HepG2 (cell line): ENCODE data around the gene COQ9. TPM values are rescaled to one million over a fixed set of nuclear protein-coding genes. Genes with fewer than 3 reads are reported as not detected.

Experiments used
- ATAC-seq: fragments of 200-7000 bp; cut with Tn5 transposase; 3 replicates; pipeline ENCODE4 v1.9.1; 2020; ENCODE audit warnings: mild to moderate bottlenecking, moderate library complexity
- BruUV-seq: library from RNA; stranded (reverse); fragments of 400-500 nt; replicated peaks from 2 replicates; lab custom pipeline; 2021; lab: Mats Ljungman, UMichigan
- CTCF ChIA-PET: fragments of 300-600 bp; formaldehyde crosslinking; extraction: SDS; loops from one replicate; lab custom pipeline; 2021; ENCODE audit warnings: low total read pairs, inconsistent platforms, low intra/inter-chr PET ratio; lab: Yijun Ruan, JAX
- POLR2A ChIA-PET: fragments of 350-600 bp; sonication (Branson Sonifier 250); formaldehyde crosslinking; loops from one replicate; lab custom pipeline; 2020; ENCODE audit warnings: antibody characterized with exemption, inconsistent platforms; lab: Yijun Ruan, JAX
- DNase-seq: peaks from one replicate; pipeline ENCODE4 v3.0.0-alpha.2; 2015; ENCODE audit warnings: low spot score
- FAIRE-seq: peaks from 3 replicates; lab custom pipeline; 2011; peaks lifted over from hg19 to GRCh38; lab: Jason Lieb, UNC
- H2AFZ ChIP-seq: one replicate; pipeline ENCODE4 v1.6.1; 2011; ENCODE audit warnings: low read length, inconsistent platforms
- H3K27ac ChIP-seq: fragments of 300-600 bp; 3 replicates; pipeline ENCODE4 v1.8.0; 2011; ENCODE audit warnings: mixed run types, mild to moderate bottlenecking, mixed read lengths, low read length, inconsistent platforms; ENCODE audit not compliant: insufficient read depth; ENCODE audit errors: extremely low read length
- H3K27me3 ChIP-seq, 2 experiments: fragments of 200-600 bp in 1 of 2; 2 replicates in 1 of 2; 3 replicates in 1 of 2; pipeline versions ENCODE4 v1.6.0 to v1.8.0; 2011; ENCODE audit warnings: low read length in 2 of 2, mild to moderate bottlenecking in 2 of 2, moderate library complexity in 2 of 2, inconsistent platforms in 1 of 2; ENCODE audit not compliant: insufficient read depth in 2 of 2, control insufficient read depth in 1 of 2
- H3K36me3 ChIP-seq, 2 experiments: fragments of 200-600 bp in 1 of 2; replicated peaks in 1 of 2; 2 replicates in 1 of 2; 3 replicates in 1 of 2; pipeline versions ENCODE4 v1.5.1 to v1.8.0; 2011; ENCODE audit warnings: low read length in 2 of 2, inconsistent platforms in 1 of 2; ENCODE audit not compliant: insufficient read depth in 2 of 2, control insufficient read depth in 1 of 2
- H3K4me1 ChIP-seq: 2 replicates; pipeline ENCODE4 v1.5.1; 2012; ENCODE audit warnings: low read length, inconsistent platforms; ENCODE audit not compliant: insufficient read depth
- H3K4me2 ChIP-seq: 2 replicates; pipeline ENCODE4 v1.6.0; 2011; ENCODE audit warnings: low read depth, low read length, inconsistent platforms
- H3K4me3 ChIP-seq, 3 experiments: fragments of 200-600 bp in 1 of 3; sonication (generic), shearing (Covaris generic) in 1 of 3; replicated peaks in 1 of 3; 2 replicates each; pipeline ENCODE4 v1.5.1; 2011 to 2016; ENCODE audit warnings: low read length in 3 of 3, inconsistent platforms in 2 of 3, low read depth in 2 of 3, mild to moderate bottlenecking in 2 of 3, control low read depth in 1 of 3, mixed read lengths in 1 of 3; ENCODE audit not compliant: insufficient read depth in 1 of 3
- H3K79me2 ChIP-seq: one replicate; pipeline ENCODE4 v1.6.1; 2011; ENCODE audit warnings: low read length, inconsistent platforms; ENCODE audit not compliant: insufficient read depth
- H3K9ac ChIP-seq: 2 replicates; pipeline ENCODE4 v1.6.0; 2011; ENCODE audit warnings: mild to moderate bottlenecking, low read depth, low read length, inconsistent platforms; ENCODE audit not compliant: insufficient read depth
- H3K9me3 ChIP-seq: 2 replicates; pipeline ENCODE4 v1.5.1; 2012; ENCODE audit warnings: mild to moderate bottlenecking, low read length
- H4K20me1 ChIP-seq: 2 replicates; pipeline ENCODE4 v1.6.0; 2011; ENCODE audit warnings: inconsistent platforms, mild to moderate bottlenecking, low read length, moderate library complexity; ENCODE audit not compliant: insufficient read depth
- GLI4 ChIP-seq: sonication (generic); formaldehyde crosslinking; IDR thresholded peaks from 2 replicates; pipeline ENCODE4 v1.5.1; 2020; ENCODE audit warnings: missing genetic modification reagents, mild to moderate bottlenecking, moderate library complexity, borderline replicate concordance
- HNRNPK ChIP-seq: fragments of 200-400 bp; formaldehyde crosslinking; IDR thresholded peaks from 2 replicates; pipeline ENCODE4 v1.6.1; 2018; ENCODE audit warnings: low read length, low read depth, moderate library complexity, mild to moderate bottlenecking; ENCODE audit not compliant: poor library complexity, severe bottlenecking
- KDM5A ChIP-seq: fragments of 200-600 bp; sonication (generic); IDR thresholded peaks from 2 replicates; pipeline ENCODE4 v1.7.0; 2018; ENCODE audit warnings: antibody characterized with exemption, mild to moderate bottlenecking, low read length, borderline replicate concordance
- PCBP2 ChIP-seq: fragments of 200-400 bp; formaldehyde crosslinking; optimal IDR thresholded peaks from 2 replicates; pipeline ENCODE3; 2018; ENCODE audit warnings: low read length, low read depth; ENCODE audit not compliant: poor library complexity, severe bottlenecking
- RORA ChIP-seq: sonication (generic); formaldehyde crosslinking; IDR thresholded peaks from 2 replicates; pipeline ENCODE4 v1.5.0; 2020; ENCODE audit warnings: mild to moderate bottlenecking, missing genetic modification reagents, moderate library complexity
- ZBTB7B ChIP-seq: sonication (generic); formaldehyde crosslinking; IDR thresholded peaks from 2 replicates; pipeline ENCODE4 v1.4.0; 2020; ENCODE audit warnings: missing genetic modification reagents
- ZNF335 ChIP-seq: sonication (generic); formaldehyde crosslinking; IDR thresholded peaks from 2 replicates; pipeline ENCODE4 v1.4.0; 2020; ENCODE audit warnings: missing genetic modification reagents
- ZNF350 ChIP-seq: sonication (generic); formaldehyde crosslinking; IDR thresholded peaks from 2 replicates; pipeline ENCODE4 v1.4.0; 2020; ENCODE audit warnings: mild to moderate bottlenecking, low read depth, missing genetic modification reagents, borderline replicate concordance
- WGBS: methylation state at CpG from one replicate; pipeline ENCODE4 v1.1.6; 2017; ENCODE audit warnings: low lambda C conversion rate; 5-methylcytosine and 5-hydroxymethylcytosine counted together
- in situ Hi-C: cut with HindIII; loops from 2 replicates; pipeline ENCODE4 v1.10.0; 2017; ENCODE audit warnings: low pct_unique_long_range_greater_than_20kb; ENCODE audit not compliant: extremely low pct_ligation_motif_present
- intact Hi-C: fragments of 100-400 bp; cut with micrococcal nuclease; formaldehyde crosslinking; loops from one replicate; pipeline ENCODE4 v1.10.0; 2022; ENCODE audit not compliant: unreplicated experiment
- polyA plus RNA-seq, 8 experiments: library from polyadenylated mRNA; depleted of rRNA in 3 of 8; stranded (reverse) in 7 of 8; unstranded in 1 of 8; fragments of >200 nt; fragmentation: Illumina TruSeq in 4 of 8; extraction: Trizol in 4 of 8; gene quantifications; 2 replicates each; pipeline versions ENCODE4 v1.2.1 to v1.2.3, GENCODE V29; 2011 to 2016; ENCODE audit warnings: low read depth in 4 of 8, missing spikeins in 1 of 8, mixed read lengths in 1 of 8; ENCODE audit not compliant: insufficient read depth in 1 of 8
- total RNA-seq, 5 experiments: library from RNA; depleted of rRNA; stranded (reverse); fragments of >200 nt; fragmentation: Illumina TruSeq; extraction: Trizol; gene quantifications; 2 replicates each; pipeline ENCODE4 v1.2.3, GENCODE V29; 2016; ENCODE audit warnings: low read depth in 1 of 5
- TF ChIP-seq, protein P1 (sequence below): sonication (generic); formaldehyde crosslinking; IDR thresholded peaks from 2 replicates; pipeline ENCODE4 v1.9.0; 2021; ENCODE audit warnings: missing genetic modification reagents, mild to moderate bottlenecking, borderline replicate concordance
- TF ChIP-seq, protein P2 (sequence below): sonication (generic); formaldehyde crosslinking; IDR thresholded peaks from 2 replicates; pipeline ENCODE4 v1.8.0; 2022; ENCODE audit warnings: missing genetic modification reagents, mild to moderate bottlenecking, moderate library complexity, borderline replicate concordance

The COQ9 gene
- total and polyA plus RNA-seq, 2 of the 13 experiments (the other 11 are each of a cell fraction or from before 2014, with no cell fraction given) = 57.5 to 108 TPM

DNA sequence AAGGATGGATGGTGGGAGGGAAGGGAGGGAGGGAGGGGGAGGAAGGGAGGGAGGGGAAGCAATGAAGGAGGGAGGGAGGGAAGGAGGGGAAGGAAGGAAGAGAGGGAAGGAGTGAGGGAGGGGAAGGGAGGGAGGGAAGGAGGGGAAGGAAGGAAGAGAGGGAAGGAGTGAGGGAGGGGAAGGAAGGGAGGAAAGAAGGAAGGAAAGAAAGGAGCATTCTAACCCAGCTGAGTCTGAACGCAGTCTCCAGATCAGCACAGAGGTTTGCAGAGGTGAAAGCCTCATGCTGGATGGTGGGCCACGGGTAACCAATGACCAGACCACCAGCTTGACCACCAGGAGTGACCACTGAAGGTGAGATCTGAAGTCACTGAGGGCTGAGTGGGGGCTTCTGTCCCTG lies 24.1 kb upstream of the COQ9 start:
- WGBS = 64% methylated on average over 2 of the region's 2 CpGs
- Histone ChIP-seq H3K27me3 (no peaks in the 10 kb centered on the region), H3K9me3 (no peaks in the 10 kb centered on the region), H3K4me3 (no peak overlapping the region), H2AFZ (no peak overlapping the region), H3K79me2 (no peaks in the 10 kb centered on the region), H3K27ac (no peak overlapping the region), H4K20me1 (no peaks in the 10 kb centered on the region), H3K9ac (no peak overlapping the region), H3K4me1 (peaks cover 23% of the 10 kb centered on the region), H3K36me3 (peaks cover under 1 to 11% of the 10 kb centered on the region in 2 experiments; a peak in 3 of 5 replicates), H3K4me2 (no peak overlapping the region)
- CTCF ChIA-PET = interaction anchor here (1.2 to 3.6 kb wide), 4 partner anchors 97 to 339 kb away, joined by 4 to 49 read pairs (median 6); no protein-coding TSS in a partner anchor
- FAIRE-seq (no peak), ATAC-seq (no peak), DNase-seq (no peak)
- in situ Hi-C loops = loop anchor here (5.0 kb wide), 1 partner anchor 94 kb away; no protein-coding TSS in a partner anchor
- POLR2A ChIA-PET = interaction anchor here (1.4 to 1.7 kb wide), 3 partner anchors 50 to 119 kb away, joined by 4 to 5 read pairs (median 5); partner anchors contain the start of gene CX3CL1
- peak; percentile 53 for TF ChIP-seq PCBP2
- TF ChIP-seq KDM5A = no peak
- peak; percentile 83 for TF ChIP-seq HNRNPK
- no TSS peak for BruUV-seq
- intact Hi-C loops = no loop called here

DNA sequence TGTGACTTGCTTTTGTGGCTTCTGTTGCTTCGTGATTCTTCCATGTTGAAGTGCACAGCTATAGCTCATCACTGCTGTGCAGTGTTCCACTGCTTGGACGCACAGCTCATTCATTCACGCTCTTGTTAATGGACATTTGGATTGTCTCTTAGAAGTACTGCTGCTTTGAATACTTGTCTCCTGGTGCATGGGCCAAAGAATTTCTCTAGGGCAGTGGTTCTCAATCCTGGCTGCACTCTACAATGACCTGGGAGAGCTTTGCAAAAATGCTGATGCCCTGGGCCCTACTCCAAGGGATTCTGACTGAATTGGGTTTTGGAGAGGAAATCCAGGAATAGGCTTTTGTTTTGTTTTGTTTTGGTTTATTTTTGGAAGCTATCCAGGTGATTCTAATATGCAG lies 22.7 kb upstream of the COQ9 start:
- Histone ChIP-seq H4K20me1 (no peaks in the 10 kb centered on the region), H2AFZ (no peak overlapping the region), H3K4me2 (no peak overlapping the region), H3K4me1 (peaks cover 9% of the 10 kb centered on the region), H3K27me3 (no peaks in the 10 kb centered on the region), H3K27ac (no peak overlapping the region), H3K9ac (no peak overlapping the region), H3K4me3 (no peak overlapping the region), H3K36me3 (peaks cover 8 to 22% of the 10 kb centered on the region in 2 experiments), H3K9me3 (no peaks in the 10 kb centered on the region), H3K79me2 (no peaks in the 10 kb centered on the region)
- FAIRE-seq = no peak
- WGBS = 86% methylated on average over 3 of the region's 3 CpGs
- no peak for TF ChIP-seq GLI4 (CRISPR knock-in tag)
- TF ChIP-seq ZNF335 (CRISPR knock-in tag) = no peak
- no peak for TF ChIP-seq ZNF350 (CRISPR knock-in tag)
- no peak for TF ChIP-seq ZBTB7B
- TF ChIP-seq, protein P1, sequence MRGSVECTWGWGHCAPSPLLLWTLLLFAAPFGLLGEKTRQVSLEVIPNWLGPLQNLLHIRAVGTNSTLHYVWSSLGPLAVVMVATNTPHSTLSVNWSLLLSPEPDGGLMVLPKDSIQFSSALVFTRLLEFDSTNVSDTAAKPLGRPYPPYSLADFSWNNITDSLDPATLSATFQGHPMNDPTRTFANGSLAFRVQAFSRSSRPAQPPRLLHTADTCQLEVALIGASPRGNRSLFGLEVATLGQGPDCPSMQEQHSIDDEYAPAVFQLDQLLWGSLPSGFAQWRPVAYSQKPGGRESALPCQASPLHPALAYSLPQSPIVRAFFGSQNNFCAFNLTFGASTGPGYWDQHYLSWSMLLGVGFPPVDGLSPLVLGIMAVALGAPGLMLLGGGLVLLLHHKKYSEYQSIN (CRISPR knock-in tag) = no peak
- no peak for TF ChIP-seq RORA (CRISPR knock-in tag)
- TF ChIP-seq, protein P2, sequence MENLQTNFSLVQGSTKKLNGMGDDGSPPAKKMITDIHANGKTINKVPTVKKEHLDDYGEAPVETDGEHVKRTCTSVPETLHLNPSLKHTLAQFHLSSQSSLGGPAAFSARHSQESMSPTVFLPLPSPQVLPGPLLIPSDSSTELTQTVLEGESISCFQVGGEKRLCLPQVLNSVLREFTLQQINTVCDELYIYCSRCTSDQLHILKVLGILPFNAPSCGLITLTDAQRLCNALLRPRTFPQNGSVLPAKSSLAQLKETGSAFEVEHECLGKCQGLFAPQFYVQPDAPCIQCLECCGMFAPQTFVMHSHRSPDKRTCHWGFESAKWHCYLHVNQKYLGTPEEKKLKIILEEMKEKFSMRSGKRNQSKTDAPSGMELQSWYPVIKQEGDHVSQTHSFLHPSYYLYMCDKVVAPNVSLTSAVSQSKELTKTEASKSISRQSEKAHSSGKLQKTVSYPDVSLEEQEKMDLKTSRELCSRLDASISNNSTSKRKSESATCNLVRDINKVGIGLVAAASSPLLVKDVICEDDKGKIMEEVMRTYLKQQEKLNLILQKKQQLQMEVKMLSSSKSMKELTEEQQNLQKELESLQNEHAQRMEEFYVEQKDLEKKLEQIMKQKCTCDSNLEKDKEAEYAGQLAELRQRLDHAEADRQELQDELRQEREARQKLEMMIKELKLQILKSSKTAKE (CRISPR knock-in tag) = no peak
- no peak for ATAC-seq
- BruUV-seq = no TSS peak
- in situ Hi-C loops = loop anchor here (5.0 kb wide), 1 partner anchor 93 kb away; no protein-coding TSS in a partner anchor
- intact Hi-C loops = no loop called here
- no peak for DNase-seq
- ChIA-PET CTCF (interaction anchor here (0.8 kb wide), 1 partner anchor 124 kb away, joined by 3 read pairs; no protein-coding TSS in a partner anchor), POLR2A (interaction anchor here (1.0 to 1.1 kb wide), 2 partner anchors 22 to 23 kb away, joined by 3 to 5 read pairs; partner anchors contain the start of genes CIAPIN1 and COQ9)
